H1 (cell line): Measurements from ENCODE around the gene C5orf34. TPM values are rescaled to one million over a fixed set of nuclear protein-coding genes. Genes with fewer than 3 reads are reported as not detected.
"Not testable (repeated sequence)": the region's sequence is repeated elsewhere in the genome, so short reads cannot be mapped to it uniquely, and the experiment has no call there.

Source experiments
- CTCF ChIA-PET: fragments of 300-600 bp; sonication (Branson Sonifier 250); formaldehyde crosslinking; loops from one replicate; lab custom pipeline; 2021; ENCODE audit not compliant: partially characterized antibody; lab: Charles Lee
- POLR2A ChIA-PET: fragments of 300-600 bp; sonication (Branson Sonifier 250); formaldehyde crosslinking; loops from one replicate; lab custom pipeline; 2021; ENCODE audit warnings: inconsistent platforms; ENCODE audit not compliant: partially characterized antibody; lab: Charles Lee
- DNase-seq, 2 experiments: peaks; one replicate each; pipeline versions ENCODE4 v3.0.0 to v3.0.0-alpha.2; 2010 to 2022; ENCODE audit warnings: low spot score in 2 of 2, low read depth in 1 of 2, mixed read lengths in 1 of 2
- FAIRE-seq: peaks from 2 replicates; lab custom pipeline; 2011; peaks lifted over from hg19 to GRCh38; lab: Jason Lieb, UNC
- H2AFZ ChIP-seq: 2 replicates; pipeline ENCODE4 v1.8.1; 2012; ENCODE audit warnings: low read length, inconsistent platforms
- H2AK5ac ChIP-seq: 2 replicates; pipeline ENCODE4 v1.6.1; 2013; ENCODE audit warnings: low read depth, low read length
- H2BK120ac ChIP-seq: replicated peaks from 2 replicates; pipeline ENCODE3; 2013; ENCODE audit warnings: low read depth, low read length, inconsistent platforms
- H2BK12ac ChIP-seq: 2 replicates; pipeline ENCODE4 v1.6.1; 2013; ENCODE audit warnings: low read depth, low read length
- H2BK15ac ChIP-seq: 2 replicates; pipeline ENCODE4 v1.6.1; 2013; ENCODE audit warnings: low read length
- H2BK20ac ChIP-seq: 2 replicates; pipeline ENCODE4 v1.6.1; 2013; ENCODE audit warnings: low read length
- H2BK5ac ChIP-seq: 2 replicates; pipeline ENCODE4 v1.6.1; 2013; ENCODE audit warnings: low read depth, low read length
- H3K14ac ChIP-seq: 2 replicates; pipeline ENCODE4 v1.6.1; 2013; ENCODE audit warnings: inconsistent platforms; ENCODE audit not compliant: insufficient read length
- H3K18ac ChIP-seq: 2 replicates; pipeline ENCODE4 v1.6.1; 2013; ENCODE audit warnings: low read length; ENCODE audit errors: extremely low read depth
- H3K23ac ChIP-seq: 2 replicates; pipeline ENCODE4 v1.6.1; 2013; ENCODE audit warnings: inconsistent platforms; ENCODE audit not compliant: insufficient read length
- H3K23me2 ChIP-seq: 2 replicates; pipeline ENCODE4 v1.6.1; 2013; ENCODE audit warnings: low read depth, low read length
- H3K27ac ChIP-seq: 2 replicates; pipeline ENCODE4 v1.6.1; 2011; ENCODE audit warnings: low read depth, low read length, inconsistent platforms
- H3K27me3 ChIP-seq, 4 experiments: replicated peaks in 1 of 4; 1 replicate in 1 of 4; 2 replicates in 3 of 4; pipeline versions ENCODE4 v1.6.1 to v1.8.1; 2011 to 2013; ENCODE audit warnings: low read length in 3 of 4, mild to moderate bottlenecking in 3 of 4, inconsistent platforms in 2 of 4, mixed read lengths in 2 of 4, moderate library complexity in 1 of 4; ENCODE audit not compliant: control insufficient read depth in 3 of 4, insufficient read depth in 3 of 4; ENCODE audit errors: extremely low read depth in 1 of 4
- H3K36me3 ChIP-seq, 4 experiments: 2 replicates each; pipeline versions ENCODE4 v1.6.1 to v1.8.1; 2011 to 2013; ENCODE audit warnings: mild to moderate bottlenecking in 4 of 4, low read length in 3 of 4, moderate library complexity in 2 of 4, control low read depth in 1 of 4, inconsistent platforms in 1 of 4; ENCODE audit not compliant: insufficient read depth in 4 of 4, control insufficient read depth in 2 of 4
- H3K4ac ChIP-seq: replicated peaks from 2 replicates; pipeline ENCODE3; 2013; ENCODE audit warnings: low read length, low read depth, mixed read lengths, inconsistent platforms; ENCODE audit not compliant: insufficient read length
- H3K4me1 ChIP-seq, 4 experiments: replicated peaks in 1 of 4; 1 replicate in 1 of 4; 2 replicates in 3 of 4; pipeline versions ENCODE4 v1.6.1 to v1.8.1; 2011 to 2013; ENCODE audit warnings: low read length in 3 of 4, inconsistent platforms in 2 of 4, mixed read lengths in 1 of 4; ENCODE audit not compliant: insufficient read depth in 4 of 4, control insufficient read depth in 3 of 4
- H3K4me2 ChIP-seq, 2 experiments: 2 replicates each; pipeline versions ENCODE4 v1.6.1 to v1.8.1; 2011 to 2013; ENCODE audit warnings: low read depth in 2 of 2, low read length in 2 of 2, control low read depth in 1 of 2, inconsistent platforms in 1 of 2, mild to moderate bottlenecking in 1 of 2; ENCODE audit not compliant: insufficient read depth in 1 of 2
- H3K4me3 ChIP-seq, 4 experiments: fragments of 200-600, 300-600 bp in 1 of 4; sonication (generic), shearing (Covaris generic), sonication (Bioruptor Twin) in 1 of 4; 2 replicates each; pipeline versions ENCODE4 v1.5.1 to v1.8.1; 2011 to 2016; ENCODE audit warnings: low read length in 4 of 4, low read depth in 3 of 4, control low read depth in 2 of 4, inconsistent platforms in 2 of 4, mild to moderate bottlenecking in 2 of 4, mixed read lengths in 1 of 4, moderate library complexity in 1 of 4; ENCODE audit not compliant: insufficient read depth in 2 of 4; ENCODE audit errors: extremely low read depth in 1 of 4
- H3K56ac ChIP-seq: replicated peaks from 2 replicates; pipeline ENCODE3; 2013; ENCODE audit warnings: low read depth, mild to moderate bottlenecking, mixed read lengths, low read length, inconsistent platforms; ENCODE audit not compliant: insufficient read length
- H3K79me1 ChIP-seq: 2 replicates; pipeline ENCODE4 v1.6.1; 2013; ENCODE audit warnings: low read depth, low read length, control low read depth
- H3K79me2 ChIP-seq, 2 experiments: 2 replicates each; pipeline versions ENCODE4 v1.6.1 to v1.8.1; 2012 to 2013; ENCODE audit warnings: low read length in 2 of 2, mild to moderate bottlenecking in 2 of 2, inconsistent platforms in 1 of 2; ENCODE audit not compliant: insufficient read depth in 2 of 2, control insufficient read depth in 1 of 2
- H3K9ac ChIP-seq, 4 experiments: replicated peaks in 1 of 4; 1 replicate in 1 of 4; 2 replicates in 3 of 4; pipeline versions ENCODE4 v1.6.1 to v1.8.1; 2011 to 2013; ENCODE audit warnings: low read depth in 3 of 4, low read length in 3 of 4, control low read depth in 2 of 4, mild to moderate bottlenecking in 2 of 4, moderate library complexity in 2 of 4, inconsistent platforms in 1 of 4; ENCODE audit errors: extremely low read depth in 1 of 4
- H3K9me3 ChIP-seq, 2 experiments: 2 replicates each; pipeline versions ENCODE4 v1.6.1 to v1.8.1; 2012 to 2013; ENCODE audit warnings: mild to moderate bottlenecking in 2 of 2, moderate library complexity in 2 of 2, control low read depth in 1 of 2, inconsistent platforms in 1 of 2, low read depth in 1 of 2, low read length in 1 of 2, mixed read lengths in 1 of 2; ENCODE audit not compliant: insufficient read depth in 2 of 2
- H4K20me1 ChIP-seq, 2 experiments: replicated peaks in 1 of 2; 2 replicates each; pipeline versions ENCODE3 to v1.8.1; 2011 to 2013; ENCODE audit warnings: inconsistent platforms in 2 of 2, low read length in 2 of 2, mild to moderate bottlenecking in 1 of 2; ENCODE audit not compliant: insufficient read depth in 2 of 2, control insufficient read depth in 1 of 2
- H4K5ac ChIP-seq: 2 replicates; pipeline ENCODE4 v1.6.1; 2013; ENCODE audit warnings: low read length, low read depth, mixed read lengths, inconsistent platforms; ENCODE audit not compliant: insufficient read length
- H4K8ac ChIP-seq: 2 replicates; pipeline ENCODE4 v1.8.0; 2013; ENCODE audit warnings: mild to moderate bottlenecking, moderate library complexity, low read length, inconsistent platforms; ENCODE audit not compliant: insufficient read depth; ENCODE audit errors: extremely low read depth
- H4K91ac ChIP-seq: replicated peaks from 2 replicates; pipeline ENCODE3; 2013; ENCODE audit warnings: low read length, mixed read lengths, inconsistent platforms; ENCODE audit not compliant: insufficient read length
- WGBS, 2 experiments: shearing (Covaris generic) in 1 of 2; methylation state at CpG; one replicate each; pipeline versions ENCODE4 v1.1.6 to v1.1.7; 2013 to 2015; ENCODE audit warnings: low lambda C conversion rate in 2 of 2, mixed read lengths in 2 of 2, inconsistent platforms in 1 of 2, low coverage in 1 of 2, missing lambda C conversion rate in 1 of 2; ENCODE audit not compliant: insufficient replicate concordance in 2 of 2, insufficient coverage in 1 of 2, insufficient read length in 1 of 2; ENCODE audit errors: extremely low coverage in 1 of 2, missing lambda C conversion rate in 1 of 2; 5-methylcytosine and 5-hydroxymethylcytosine counted together
- polyA plus RNA-seq, 7 experiments: library from polyadenylated mRNA; depleted of rRNA in 3 of 7; stranded (reverse) in 5 of 7; unstranded in 2 of 7; fragments of >200 nt in 5 of 7; fragments of 200-250 nt in 2 of 7; gene quantifications; 1 replicate in 5 of 7; 2 replicates in 1 of 7; 4 replicates in 1 of 7; pipeline versions ENCODE4 v1.2.1 to v1.2.3, GENCODE V29; 2011 to 2013; ENCODE audit warnings: missing spikeins in 2 of 7, mixed read lengths in 2 of 7
- total RNA-seq: library from RNA; stranded (reverse); fragmentation: NEBNext Ultra II Directional; extraction: Animal tissue kit (Norgen Biotek cat#: 25700); gene quantifications from 2 replicates; pipeline ENCODE4 v1.2.1, GENCODE V29; 2021

The C5orf34 gene
- total and polyA plus RNA-seq, 2 of the 8 experiments (the other 6 are each of a cell fraction or from before 2014, with no cell fraction given): 6.8 to 8.6 TPM

DNA sequence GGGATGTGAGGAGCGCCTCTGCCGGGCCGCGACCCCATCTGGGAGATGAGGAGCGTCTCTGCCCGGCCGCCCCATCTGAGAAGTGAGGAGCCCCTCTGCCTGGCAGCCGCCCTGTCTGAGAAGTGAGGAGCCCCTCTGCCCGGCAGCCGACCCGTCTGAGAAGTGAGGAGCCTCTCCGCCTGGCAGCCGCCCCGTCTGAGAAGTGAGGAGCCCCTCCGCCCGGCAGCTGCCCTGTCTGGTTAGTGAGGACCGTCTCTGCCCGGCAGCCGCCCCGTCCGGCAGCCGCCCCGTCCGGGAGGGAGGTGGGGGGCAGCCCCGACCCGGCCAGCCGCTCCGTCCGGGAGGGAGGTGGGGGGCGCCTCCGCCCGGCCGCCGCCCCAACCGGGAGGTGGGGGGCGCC, 3.9 kb downstream of the C5orf34 start:
- FAIRE-seq, H2BK15ac ChIP-seq, H2BK20ac ChIP-seq, H3K79me1 ChIP-seq, H3K56ac ChIP-seq, H2BK120ac ChIP-seq, DNase-seq, H2AK5ac ChIP-seq, H4K5ac ChIP-seq, POLR2A ChIA-PET, H4K91ac ChIP-seq, H3K14ac ChIP-seq, H2AFZ ChIP-seq, H3K23me2 ChIP-seq, H3K27me3 ChIP-seq, H3K23ac ChIP-seq, H3K4me1 ChIP-seq, H4K20me1 ChIP-seq, H3K27ac ChIP-seq, H3K4me3 ChIP-seq, CTCF ChIA-PET, H3K18ac ChIP-seq, H3K4ac ChIP-seq, H3K4me2 ChIP-seq, H3K9ac ChIP-seq, H2BK5ac ChIP-seq, H2BK12ac ChIP-seq, H4K8ac ChIP-seq: not testable (repeated sequence)
- WGBS, 2 experiments: 97% methylated on average over 14 of the region's 36 CpGs; no CpG with 5 or more reads in 1 of the 2 experiments
- Histone ChIP-seq H3K9me3 (peaks cover 0 to 18% of the 10 kb centered on the region in 2 experiments; a peak in 2 of 4 replicates), H3K36me3 (peaks cover 0 to 11% (median 7%) of the 10 kb centered on the region in 4 experiments; a peak in 3 of 8 replicates), H3K79me2 (peaks cover 0 to 19% of the 10 kb centered on the region in 2 experiments; a peak in 3 of 4 replicates)
